CD4-positive, alpha-beta T cell (primary cell): Measurements from ENCODE around the gene ARPP21. TPM values are rescaled to one million over a fixed set of nuclear protein-coding genes. Genes with fewer than 3 reads are reported as not detected.

Experiments used
- ATAC-seq: fragments of 200-7000 bp; cut with Tn5 transposase; one replicate; pipeline ENCODE4 v1.10.0; 2022; ENCODE audit warnings: mild to moderate bottlenecking; ENCODE audit not compliant: poor library complexity
- CTCF ChIA-PET: fragments of 350-600 bp; sonication (Branson Sonifier 250); formaldehyde crosslinking; loops from one replicate; lab custom pipeline; 2021; ENCODE audit warnings: antibody characterized with exemption, inconsistent platforms; lab: Charles Lee
- POLR2A ChIA-PET: fragments of 350-600 bp; sonication (Branson Sonifier 250); formaldehyde crosslinking; loops from one replicate; lab custom pipeline; 2021; ENCODE audit warnings: antibody characterized with exemption, inconsistent platforms; lab: Charles Lee
- DNase-seq, 14 experiments: peaks; one replicate each; pipeline ENCODE4 v3.0.0-alpha.2; 2013 to 2020; ENCODE audit warnings: mixed read lengths in 2 of 14
- H3K27ac ChIP-seq, 2 donors: one replicate each; pipeline versions ENCODE4 v1.5.1 to v1.7.0; 2013; ENCODE audit warnings: low read length in 2 of 2, low read depth in 1 of 2, mild to moderate bottlenecking in 1 of 2
- H3K27me3 ChIP-seq, 2 experiments: 1 replicate in 1 of 2; 2 replicates in 1 of 2; pipeline versions ENCODE4 v1.6.1 to v1.7.0; 2013; ENCODE audit warnings: low read length in 2 of 2, control low read depth in 1 of 2, mild to moderate bottlenecking in 1 of 2, moderate library complexity in 1 of 2; ENCODE audit not compliant: insufficient read depth in 2 of 2, control insufficient read depth in 1 of 2
- H3K36me3 ChIP-seq: one replicate; pipeline ENCODE4 v1.6.1; 2013; ENCODE audit warnings: low read length, control low read depth; ENCODE audit not compliant: insufficient read depth
- H3K4me1 ChIP-seq: one replicate; pipeline ENCODE4 v1.6.1; 2013; ENCODE audit warnings: low read length, control low read depth; ENCODE audit not compliant: insufficient read depth
- H3K4me3 ChIP-seq: one replicate; pipeline ENCODE4 v1.5.1; 2013; ENCODE audit warnings: mild to moderate bottlenecking, low read length, moderate library complexity
- H3K9me3 ChIP-seq, 2 experiments: 1 replicate in 1 of 2; 2 replicates in 1 of 2; pipeline versions ENCODE4 v1.6.1 to v1.7.0; 2013; ENCODE audit warnings: low read length in 2 of 2, mild to moderate bottlenecking in 2 of 2, control low read depth in 1 of 2, moderate library complexity in 1 of 2; ENCODE audit not compliant: control insufficient read depth in 1 of 2, insufficient read depth in 1 of 2
- H3K27ac Mint-ChIP-seq: one replicate; pipeline ENCODE4 v1.8.0; 2020; ENCODE audit warnings: mixed read lengths
- H3K27me3 Mint-ChIP-seq: one replicate; pipeline ENCODE4 v1.8.0; 2021; ENCODE audit warnings: mixed read lengths
- H3K36me3 Mint-ChIP-seq: one replicate; pipeline ENCODE4 v1.8.0; 2021; ENCODE audit warnings: low read depth, mixed read lengths
- H3K4me1 Mint-ChIP-seq: one replicate; pipeline ENCODE4 v1.8.0; 2021; ENCODE audit warnings: low read depth, mixed read lengths
- H3K4me3 Mint-ChIP-seq: one replicate; pipeline ENCODE4 v1.8.0; 2020; ENCODE audit warnings: mild to moderate bottlenecking, mixed read lengths
- H3K9me3 Mint-ChIP-seq: one replicate; pipeline ENCODE4 v1.8.0; 2020; ENCODE audit warnings: mixed read lengths
- intact Hi-C, 2 experiments: fragments of 100-400 bp; cut with DNase I in 1 of 2; cut with micrococcal nuclease in 1 of 2; formaldehyde crosslinking; loops; one replicate each; pipeline versions ENCODE4 v1.15.1 to v1.9.0; 2023 to 2025; cut with DNase I, micrococcal nuclease
- total RNA-seq, 174 experiments: library from RNA in 2 of 174; stranded (reverse) in 2 of 174; gene quantifications; one replicate each; pipeline ENCODE4 v1.2.3 and lab custom pipeline; 2021 to 2026
- TF ChIP-seq, protein P1 (sequence below): fragments of 200-600 bp; IDR thresholded peaks from one replicate; pipeline ENCODE4 v1.8.0; 2022; ENCODE audit warnings: antibody characterized with exemption, mild to moderate bottlenecking

The ARPP21 gene
- total RNA-seq, 2 experiments from 2014 or later: not detected

DNA sequence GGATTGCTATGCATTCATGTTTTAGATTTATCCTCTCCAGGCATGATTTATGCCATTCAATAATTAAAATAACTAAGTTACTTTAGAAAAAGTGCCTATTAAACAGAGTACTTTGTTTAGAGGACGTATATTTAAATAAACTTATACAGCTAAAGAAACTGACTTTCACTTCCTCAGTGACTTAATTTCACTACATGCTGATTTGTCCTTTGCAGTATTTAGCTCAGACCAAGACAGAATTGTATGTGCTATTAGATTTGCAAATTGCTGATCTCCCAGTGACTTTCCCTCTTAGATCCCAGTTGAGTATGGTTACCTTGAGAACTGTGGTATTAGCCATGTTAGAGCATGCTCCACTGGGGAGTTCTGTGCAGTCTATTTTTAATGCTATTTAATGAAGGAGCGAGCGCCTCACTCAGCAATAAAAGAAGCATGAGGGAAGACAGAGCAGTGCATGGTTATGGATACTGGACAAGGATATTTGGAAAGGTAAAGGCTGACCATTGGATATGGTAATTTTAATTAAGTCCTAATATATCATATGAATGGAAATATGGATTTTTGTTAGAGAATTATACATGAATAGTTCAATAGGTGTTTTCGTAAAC is 2.7 kb downstream of the ARPP21 start:
- ChIA-PET POLR2A (no interaction called here), CTCF (no interaction called here)
- Mint-ChIP-seq H3K4me1 (peaks cover 7% of the 10 kb centered on the region), H3K9me3 (no peaks in the 10 kb centered on the region), H3K36me3 (no peaks in the 10 kb centered on the region), H3K27ac (no peak overlapping the region), H3K27me3 (peaks cover 50% of the 10 kb centered on the region), H3K4me3 (no peak overlapping the region)
- Histone ChIP-seq H3K9me3 (peaks cover 0 to 16% of the 10 kb centered on the region in 2 experiments), H3K4me1 (no peaks in the 10 kb centered on the region), H3K36me3 (no peaks in the 10 kb centered on the region), H3K4me3 (no peak overlapping the region), H3K27me3 (peaks cover 6 to 21% of the 10 kb centered on the region in 2 experiments), H3K27ac (no peak overlapping the region)
- no peak for DNase-seq
- intact Hi-C loops: no loop called here
- TF ChIP-seq, protein P1, sequence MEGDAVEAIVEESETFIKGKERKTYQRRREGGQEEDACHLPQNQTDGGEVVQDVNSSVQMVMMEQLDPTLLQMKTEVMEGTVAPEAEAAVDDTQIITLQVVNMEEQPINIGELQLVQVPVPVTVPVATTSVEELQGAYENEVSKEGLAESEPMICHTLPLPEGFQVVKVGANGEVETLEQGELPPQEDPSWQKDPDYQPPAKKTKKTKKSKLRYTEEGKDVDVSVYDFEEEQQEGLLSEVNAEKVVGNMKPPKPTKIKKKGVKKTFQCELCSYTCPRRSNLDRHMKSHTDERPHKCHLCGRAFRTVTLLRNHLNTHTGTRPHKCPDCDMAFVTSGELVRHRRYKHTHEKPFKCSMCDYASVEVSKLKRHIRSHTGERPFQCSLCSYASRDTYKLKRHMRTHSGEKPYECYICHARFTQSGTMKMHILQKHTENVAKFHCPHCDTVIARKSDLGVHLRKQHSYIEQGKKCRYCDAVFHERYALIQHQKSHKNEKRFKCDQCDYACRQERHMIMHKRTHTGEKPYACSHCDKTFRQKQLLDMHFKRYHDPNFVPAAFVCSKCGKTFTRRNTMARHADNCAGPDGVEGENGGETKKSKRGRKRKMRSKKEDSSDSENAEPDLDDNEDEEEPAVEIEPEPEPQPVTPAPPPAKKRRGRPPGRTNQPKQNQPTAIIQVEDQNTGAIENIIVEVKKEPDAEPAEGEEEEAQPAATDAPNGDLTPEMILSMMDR: no peak
- ATAC-seq: no peak

DNA sequence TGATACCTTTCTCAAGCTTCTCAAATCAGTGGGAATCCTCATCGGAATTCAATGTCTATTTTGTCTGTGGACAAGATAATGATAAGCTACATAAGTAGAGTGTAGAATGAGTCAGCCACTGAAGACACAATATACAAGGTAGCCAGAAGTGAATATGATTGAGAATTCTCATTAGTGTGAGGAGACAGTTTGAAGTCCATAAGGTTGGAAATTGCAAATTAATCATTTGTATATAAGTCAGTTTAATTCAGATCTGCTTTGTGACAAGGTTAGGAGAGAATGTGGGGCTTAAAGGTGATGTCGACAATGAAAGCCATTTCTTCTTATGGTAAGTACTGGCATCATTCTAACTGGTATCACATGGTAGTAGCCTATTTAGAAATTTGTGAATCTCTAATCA is 4.2 kb downstream of the ARPP21 start:
- ChIA-PET POLR2A (no interaction called here), CTCF (no interaction called here)
- no peaks in the 10 kb centered on the region for H3K9me3 Mint-ChIP-seq
- TF ChIP-seq, protein P1: no peak
- peaks cover 37% of the 10 kb centered on the region for H3K27me3 Mint-ChIP-seq
- H3K4me1 Mint-ChIP-seq: peaks cover 7% of the 10 kb centered on the region
- H3K9me3 ChIP-seq: peaks cover 0 to 15% of the 10 kb centered on the region in 2 experiments
- DNase-seq (no peak), ATAC-seq (no peak)
- H3K36me3 Mint-ChIP-seq: no peaks in the 10 kb centered on the region
- intact Hi-C loops: no loop called here
- H3K27ac Mint-ChIP-seq: no peak overlapping the region
- H3K4me1 ChIP-seq: no peaks in the 10 kb centered on the region
- no peak overlapping the region for H3K4me3 ChIP-seq
- H3K27ac ChIP-seq: no peak overlapping the region
- H3K4me3 Mint-ChIP-seq: no peak overlapping the region
- H3K27me3 ChIP-seq: peaks cover 6 to 21% of the 10 kb centered on the region in 2 experiments
- no peaks in the 10 kb centered on the region for H3K36me3 ChIP-seq

DNA sequence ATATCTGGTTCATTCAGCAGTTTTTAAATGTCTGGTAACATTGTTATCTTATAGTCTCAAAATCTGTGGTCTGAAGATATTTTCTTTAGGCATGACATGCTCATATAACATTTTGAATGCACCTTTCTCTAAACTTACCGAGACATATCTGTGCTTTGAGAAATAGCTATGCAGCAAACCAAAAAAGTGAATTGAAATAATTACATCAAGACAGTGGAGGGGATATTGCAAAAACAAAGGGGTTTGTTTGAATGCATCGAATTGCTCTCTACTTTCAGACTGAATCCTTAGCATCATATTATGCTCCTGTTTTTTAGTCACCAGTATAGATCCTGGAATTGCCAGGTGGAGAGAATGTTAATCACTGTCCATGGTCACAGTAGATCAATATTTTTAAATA is 5.1 kb downstream of the ARPP21 start:
- TF ChIP-seq, protein P1: no peak
- no peaks in the 10 kb centered on the region for H3K36me3 Mint-ChIP-seq
- Histone ChIP-seq H3K9me3 (peaks cover 0 to 7% of the 10 kb centered on the region in 2 experiments), H3K27me3 (peaks cover 5 to 15% of the 10 kb centered on the region in 2 experiments), H3K27ac (no peak overlapping the region), H3K4me3 (no peak overlapping the region), H3K36me3 (no peaks in the 10 kb centered on the region), H3K4me1 (no peaks in the 10 kb centered on the region)
- H3K27ac Mint-ChIP-seq: no peak overlapping the region
- no peak for DNase-seq
- intact Hi-C loops: no loop called here
- ChIA-PET POLR2A (no interaction called here), CTCF (no interaction called here)
- no peaks in the 10 kb centered on the region for H3K9me3 Mint-ChIP-seq
- H3K4me3 Mint-ChIP-seq: no peak overlapping the region
- peaks cover 31% of the 10 kb centered on the region for H3K27me3 Mint-ChIP-seq
- no peak for ATAC-seq
- peaks cover 7% of the 10 kb centered on the region for H3K4me1 Mint-ChIP-seq
